Effector CD8-positive, alpha-beta T cell (primary cell): ENCODE results near the gene NCBP3.

ENCODE experiments used
- DNase-seq: peaks from one replicate; lab custom pipeline; 2025; lab: John Stamatoyannopoulos, UW
- total RNA-seq, 4 experiments: gene quantifications; one replicate each; lab custom pipeline; 2026; lab: John Stamatoyannopoulos, UW

NCBP3 gene, protein sequence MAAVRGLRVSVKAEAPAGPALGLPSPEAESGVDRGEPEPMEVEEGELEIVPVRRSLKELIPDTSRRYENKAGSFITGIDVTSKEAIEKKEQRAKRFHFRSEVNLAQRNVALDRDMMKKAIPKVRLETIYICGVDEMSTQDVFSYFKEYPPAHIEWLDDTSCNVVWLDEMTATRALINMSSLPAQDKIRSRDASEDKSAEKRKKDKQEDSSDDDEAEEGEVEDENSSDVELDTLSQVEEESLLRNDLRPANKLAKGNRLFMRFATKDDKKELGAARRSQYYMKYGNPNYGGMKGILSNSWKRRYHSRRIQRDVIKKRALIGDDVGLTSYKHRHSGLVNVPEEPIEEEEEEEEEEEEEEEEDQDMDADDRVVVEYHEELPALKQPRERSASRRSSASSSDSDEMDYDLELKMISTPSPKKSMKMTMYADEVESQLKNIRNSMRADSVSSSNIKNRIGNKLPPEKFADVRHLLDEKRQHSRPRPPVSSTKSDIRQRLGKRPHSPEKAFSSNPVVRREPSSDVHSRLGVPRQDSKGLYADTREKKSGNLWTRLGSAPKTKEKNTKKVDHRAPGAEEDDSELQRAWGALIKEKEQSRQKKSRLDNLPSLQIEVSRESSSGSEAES
- total RNA-seq = 136 to 311 (median 232) reads per million in 4 experiments

DNA sequence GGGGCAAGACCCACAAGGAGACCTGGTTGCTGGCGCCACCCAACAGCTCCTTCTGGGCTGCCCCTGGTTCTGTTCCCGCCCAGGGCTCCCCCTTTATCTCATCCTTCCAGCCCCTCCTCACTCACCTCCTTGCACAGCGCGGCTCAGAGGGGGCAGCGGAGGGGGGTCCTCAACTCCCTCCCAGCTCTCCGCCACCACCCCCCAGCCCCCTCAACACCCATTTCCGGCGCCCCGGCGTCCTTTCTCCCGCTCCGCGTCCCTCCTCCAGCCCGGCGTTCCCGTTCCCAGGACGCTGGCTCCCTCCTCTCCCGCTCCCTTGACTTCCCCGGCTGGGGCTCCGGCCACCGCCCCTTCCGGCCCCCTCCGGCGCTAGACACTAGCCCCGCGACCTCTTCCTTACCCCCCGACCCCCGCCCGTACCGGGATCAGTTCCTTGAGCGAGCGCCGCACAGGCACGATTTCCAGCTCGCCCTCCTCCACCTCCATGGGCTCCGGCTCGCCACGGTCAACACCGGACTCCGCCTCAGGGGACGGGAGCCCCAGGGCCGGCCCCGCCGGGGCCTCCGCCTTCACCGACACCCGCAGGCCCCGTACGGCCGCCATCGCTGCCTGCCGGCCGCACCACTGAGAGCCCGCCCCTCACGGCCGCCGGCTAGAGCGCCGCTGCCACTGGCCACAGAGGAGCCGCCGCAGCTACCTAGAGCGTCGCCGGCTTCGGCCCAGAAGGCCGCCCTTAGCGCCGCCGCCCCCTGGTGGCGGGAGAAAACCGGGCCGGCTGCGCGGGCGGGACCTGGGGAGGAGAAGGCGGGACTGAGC lies at the start of gene NCBP3:
Gene NCBP3, minus strand, starts transcription at position 626 of the 816 bp plus-strand sequence. Its CDS starts 23 bp downstream, at position 603.
- peak; percentile 89 for DNase-seq

DNA sequence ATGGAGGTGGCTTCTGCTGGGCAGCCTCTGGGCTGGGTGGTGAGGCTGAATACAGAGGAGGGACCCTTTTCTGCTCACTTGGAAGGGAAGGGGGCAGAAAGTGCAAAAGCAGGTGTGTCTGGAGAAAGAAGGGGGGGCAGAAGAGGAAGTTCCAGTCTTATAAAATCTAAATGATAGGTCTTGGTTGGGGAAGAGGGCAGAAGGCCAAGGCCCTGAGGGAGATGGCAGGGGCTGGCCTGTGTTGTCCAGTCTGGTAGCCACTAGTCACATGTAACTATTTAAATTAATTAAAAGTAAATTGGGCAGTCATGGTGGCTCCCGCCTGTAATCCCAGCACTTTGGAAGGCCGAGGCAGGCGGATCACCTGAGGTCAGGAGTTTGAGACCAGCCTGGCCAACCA lies 49.3 kb upstream of the NCBP3 start:
- DNase-seq = no peak

DNA sequence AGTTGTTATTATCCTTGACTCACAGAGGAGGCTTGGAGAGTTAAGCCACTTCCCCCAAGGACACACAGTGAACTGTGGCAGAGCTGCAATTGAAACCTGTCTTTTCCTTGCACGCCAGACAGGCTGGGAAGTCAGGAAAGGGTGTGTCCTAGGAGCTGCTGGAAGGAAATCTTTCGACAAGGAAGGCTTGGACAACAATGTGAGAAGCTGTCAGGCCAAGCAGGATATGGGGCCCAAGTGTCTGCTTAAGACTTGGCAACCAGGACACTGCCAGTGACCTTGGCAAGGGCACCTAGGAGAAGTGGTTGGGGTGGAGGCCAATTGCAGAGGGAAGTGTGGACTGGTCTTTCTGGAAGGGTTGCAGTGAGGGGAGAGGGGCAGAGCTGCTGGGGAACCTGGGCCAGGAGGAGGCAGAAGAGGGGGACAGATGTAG lies 48.9 kb upstream of the NCBP3 start:
- no peak for DNase-seq

DNA sequence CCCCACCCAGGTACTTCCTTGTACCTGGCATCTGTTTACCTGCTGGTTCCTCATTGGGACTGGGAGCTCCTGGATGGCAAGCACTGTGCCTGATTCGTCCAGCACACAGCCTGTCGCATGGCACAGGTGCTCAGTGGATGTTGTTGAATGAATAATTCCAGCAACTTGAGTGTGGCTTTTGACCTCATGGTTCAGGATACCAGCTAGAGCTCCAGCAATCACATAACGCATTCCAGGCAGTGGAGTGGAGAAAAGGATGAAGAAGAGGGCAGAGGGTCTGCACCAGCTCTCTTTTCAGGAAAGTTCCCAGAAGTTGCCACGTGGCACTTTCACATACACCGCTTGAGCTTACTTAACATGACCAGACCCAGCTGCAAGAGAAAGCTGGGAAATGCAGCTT lies 48.1 kb upstream of the NCBP3 start:
- no peak for DNase-seq

- no peak for DNase-seq
These were observed 47.7 kb upstream of the NCBP3 start for GRCh38 chr17:3893720-3894116.

DNA sequence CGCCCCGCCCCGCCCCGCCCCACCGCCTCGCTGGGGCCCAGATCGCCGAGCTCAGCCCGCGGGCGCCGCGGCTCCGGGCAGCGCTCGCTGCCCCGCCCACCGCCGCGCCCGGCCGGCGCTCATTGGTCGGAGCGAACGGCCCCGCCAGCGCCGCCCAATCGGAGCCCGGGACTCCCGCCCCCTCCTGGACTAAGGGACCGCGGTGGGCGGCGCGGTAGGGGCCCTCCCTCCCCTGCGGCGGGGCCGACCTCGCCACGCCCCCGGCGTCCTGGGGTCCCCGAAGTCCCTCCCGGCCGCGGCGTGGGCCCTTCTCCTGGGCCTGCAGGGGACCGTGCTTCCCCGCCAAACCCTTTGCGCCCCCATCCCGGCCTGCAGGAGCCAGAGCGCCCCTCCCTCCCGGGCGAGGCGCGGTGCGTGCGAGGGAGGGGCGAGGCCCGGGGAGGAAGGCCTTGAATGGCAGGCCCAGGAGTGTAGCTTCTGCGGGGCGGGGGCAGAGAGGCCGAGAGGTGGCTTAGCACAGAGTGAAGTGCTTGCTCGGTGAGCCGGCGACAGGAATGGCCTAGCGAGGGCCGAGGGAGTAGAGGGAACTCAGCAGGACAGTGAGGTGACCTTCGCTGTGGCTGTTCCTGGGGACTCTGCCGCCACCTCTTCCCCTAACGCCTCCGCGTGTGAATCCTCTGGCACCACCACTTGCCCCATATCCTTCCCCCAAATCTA lies 47.1 kb upstream of the NCBP3 start, which contains the start of gene CAMKK1:
Gene CAMKK1, minus strand, starts transcription at position 51 of the 717 bp plus-strand sequence. CDS start 7,366 bp downstream, outside the sequence.
- DNase-seq = peak; percentile 76

- peak; percentile 70 for DNase-seq
These were observed 46.3 kb upstream of the NCBP3 start for GRCh38 chr17:3892095-3892998.

GRCh38 chr17:3891626-3892094 lies 45.6 kb upstream of the NCBP3 start:
- DNase-seq = no peak

- DNase-seq = no peak
These were observed 44.8 kb upstream of the NCBP3 start for GRCh38 chr17:3890878-3891219.

- no peak for DNase-seq
These were observed 44.2 kb upstream of the NCBP3 start for GRCh38 chr17:3890082-3890877.

DNA sequence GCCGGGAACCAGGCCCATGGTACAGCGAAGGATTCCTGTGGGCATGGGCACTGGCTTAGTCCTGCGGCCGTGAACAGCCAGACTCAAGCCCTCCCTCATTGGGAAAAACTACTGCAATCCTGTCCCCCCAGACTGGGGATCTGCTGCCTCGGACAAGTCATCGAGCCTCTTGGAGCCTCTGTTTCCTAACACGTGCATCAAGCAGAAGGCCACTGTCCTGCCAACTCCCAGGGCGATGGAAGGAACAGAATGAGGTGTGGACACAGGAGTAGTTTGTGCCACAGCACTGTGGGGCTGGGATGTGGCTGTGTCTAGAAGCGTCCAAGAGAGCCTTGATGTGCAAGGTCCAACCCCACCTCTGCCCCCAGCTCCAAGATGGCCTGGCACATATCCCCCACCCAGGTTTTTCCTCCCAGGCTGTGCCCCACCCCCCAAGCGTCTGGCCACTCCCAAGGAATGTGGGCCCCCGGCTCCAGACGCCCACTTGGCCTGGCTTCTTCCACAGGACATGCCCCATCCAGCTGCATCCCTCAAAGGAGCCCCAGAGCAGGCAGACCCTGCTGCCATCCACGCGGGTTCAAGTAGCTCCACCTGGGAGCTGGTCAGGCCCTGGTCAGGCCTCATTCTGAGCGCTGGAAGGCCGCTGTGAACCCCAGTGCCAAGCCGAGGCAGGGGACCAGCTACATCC lies 43.4 kb upstream of the NCBP3 start:
- DNase-seq = no peak

DNA sequence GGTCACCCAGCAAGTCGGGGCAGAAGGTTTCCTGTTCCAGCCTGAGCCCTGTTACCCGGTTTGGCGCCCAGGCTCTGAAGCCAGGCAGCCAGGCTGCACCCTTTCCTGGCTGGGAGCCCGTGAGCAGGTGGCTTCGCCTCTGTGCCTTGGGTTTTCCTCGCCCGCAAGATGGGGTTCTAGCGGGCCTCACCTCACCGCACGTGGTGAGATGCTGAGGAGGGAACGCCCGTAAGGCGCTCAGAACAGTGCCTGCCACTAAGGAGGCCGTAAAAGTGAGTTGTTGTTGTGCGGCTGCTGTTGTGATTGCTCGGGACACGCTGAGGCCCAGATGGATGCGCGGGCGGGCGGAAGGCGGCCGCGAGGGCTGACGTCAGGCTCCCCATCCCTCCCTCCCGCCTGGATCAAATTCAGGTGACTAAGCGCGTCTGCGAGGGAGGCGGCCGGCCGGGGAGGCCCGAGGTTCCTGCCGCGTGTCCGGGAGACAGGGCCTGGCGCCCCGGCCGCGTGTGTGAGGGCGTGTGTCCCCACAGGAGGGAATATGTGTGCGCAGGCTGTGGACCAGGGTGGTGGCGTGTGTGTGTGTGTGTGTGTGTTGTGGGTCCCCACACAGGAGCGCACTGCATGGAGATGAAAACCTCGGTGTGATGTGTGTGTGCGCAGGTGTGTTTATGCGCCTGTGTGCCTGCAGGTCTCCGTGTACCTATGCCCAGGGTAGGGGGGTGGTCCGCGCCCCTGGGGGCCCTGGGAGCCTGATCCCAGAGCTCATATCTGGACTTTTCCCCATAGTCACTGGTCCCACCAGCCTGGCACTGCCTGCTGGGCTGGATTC lies 42.5 kb upstream of the NCBP3 start:
- DNase-seq = no peak

- no peak for DNase-seq
These were observed 41.8 kb upstream of the NCBP3 start for GRCh38 chr17:3887804-3888203.

DNA sequence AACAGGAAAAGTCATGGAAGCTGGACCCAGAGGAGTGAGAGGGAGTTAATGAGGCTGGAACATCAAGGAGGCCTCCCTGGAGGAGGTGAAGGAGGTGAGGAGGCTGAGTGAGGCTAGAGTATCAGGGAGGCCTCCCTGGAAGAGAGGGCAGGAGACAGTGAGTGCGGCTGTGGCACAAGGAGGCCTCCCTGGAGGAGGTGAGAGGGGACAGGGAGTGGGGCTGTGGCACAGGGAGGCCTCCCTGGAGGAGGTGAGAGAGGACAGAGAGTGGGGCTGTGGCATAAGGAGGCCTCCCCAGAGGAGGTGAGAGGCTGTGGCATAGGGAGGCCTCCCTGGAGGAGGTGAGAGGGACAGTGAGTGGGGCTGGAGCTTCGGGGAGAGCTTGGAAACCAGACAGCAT lies 41.3 kb upstream of the NCBP3 start:
- DNase-seq = no peak

DNA sequence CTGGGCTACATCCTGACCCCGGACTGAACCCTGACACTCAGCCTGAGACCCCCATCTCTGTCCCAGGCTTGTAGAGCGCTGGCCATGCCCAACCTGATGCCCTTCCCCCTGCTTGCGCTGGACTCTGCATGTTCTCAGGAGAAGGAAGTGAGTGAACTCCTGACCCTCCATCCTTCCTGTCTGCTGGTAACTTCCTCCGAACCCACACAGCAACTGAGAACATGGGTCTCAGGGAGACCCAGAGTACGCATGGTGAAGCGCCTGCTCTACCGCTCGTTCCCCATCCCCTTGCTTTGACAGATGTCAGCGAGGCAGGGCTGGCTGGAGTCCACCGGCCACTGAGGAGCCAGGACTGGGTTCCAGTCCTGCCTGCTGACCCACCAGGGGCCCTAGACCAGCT lies 40.7 kb upstream of the NCBP3 start:
- no peak for DNase-seq

- DNase-seq = no peak
These were observed 39.9 kb upstream of the NCBP3 start for GRCh38 chr17:3885970-3886369.

DNA sequence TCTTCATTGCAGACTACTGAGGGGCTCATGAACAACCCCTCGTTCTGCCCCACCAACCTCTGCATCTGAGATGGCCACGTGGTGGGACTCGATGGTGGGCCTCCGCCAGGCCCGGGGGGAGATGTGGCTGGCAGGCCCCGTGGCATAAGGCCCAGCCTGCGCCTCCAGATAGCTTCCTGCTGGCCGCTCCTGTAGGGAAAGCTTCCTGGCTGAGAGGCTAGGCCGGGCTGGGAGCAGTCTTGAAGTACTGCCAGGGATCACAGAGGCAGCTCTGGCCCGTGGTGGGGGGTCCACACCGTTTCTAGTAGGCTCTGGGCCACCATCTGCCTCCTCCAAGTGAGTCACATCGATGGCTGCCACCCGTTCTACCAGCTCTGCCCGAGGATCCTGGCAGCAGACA lies 39.2 kb upstream of the NCBP3 start:
- DNase-seq = no peak

DNA sequence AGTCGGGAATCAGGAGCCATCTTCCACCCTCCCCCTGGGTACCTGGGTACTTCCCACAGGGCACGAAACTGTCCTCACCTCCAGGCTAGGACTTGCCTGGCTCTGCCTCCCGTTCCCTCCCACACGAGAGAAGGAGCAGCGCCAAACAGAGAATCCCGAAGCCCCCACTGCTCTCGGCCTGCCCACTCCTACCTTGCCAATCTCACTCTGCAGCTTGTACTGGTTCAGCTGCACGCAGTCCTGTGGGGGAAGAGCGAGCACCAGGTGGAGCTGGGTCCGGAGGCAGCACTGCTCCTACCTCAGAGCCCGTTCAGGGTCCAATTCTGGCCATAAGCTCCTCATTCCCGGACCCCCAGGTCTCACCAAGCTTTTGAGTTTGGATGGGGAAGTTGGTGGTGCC lies 38.1 kb upstream of the NCBP3 start:
- no peak for DNase-seq
